Measurements from ENCODE around the gene ATP13A3. TPM values are rescaled to one million over a fixed set of nuclear protein-coding genes. Genes with fewer than 3 reads are reported as not detected.

Gene ATP13A3
- total RNA-seq, 1 donor from 2014 or later: 171 TPM

GRCh38 chr3:194397757-194398312, 89.0 kb downstream of the ATP13A3 start:
- Histone ChIP-seq H3K36me3 (ENCODE audit: control insufficient read depth, insufficient read depth, low read length) (no peaks in the 10 kb centered on the region), H3K27me3 (ENCODE audit: control insufficient read depth, insufficient read depth, low read length) (peaks cover 13% of the 10 kb centered on the region), H3K4me3 (ENCODE audit: low read depth, low read length) (no peak overlapping the region)
- TF ChIP-seq CTCF (IDR thresholded peaks at IDR 0.05; ENCODE audit: insufficient read depth, low read length, severe bottlenecking): no peak
- DNase-seq (ENCODE audit: low read depth) (peak; percentile 1), FAIRE-seq (no peak)

DNA sequence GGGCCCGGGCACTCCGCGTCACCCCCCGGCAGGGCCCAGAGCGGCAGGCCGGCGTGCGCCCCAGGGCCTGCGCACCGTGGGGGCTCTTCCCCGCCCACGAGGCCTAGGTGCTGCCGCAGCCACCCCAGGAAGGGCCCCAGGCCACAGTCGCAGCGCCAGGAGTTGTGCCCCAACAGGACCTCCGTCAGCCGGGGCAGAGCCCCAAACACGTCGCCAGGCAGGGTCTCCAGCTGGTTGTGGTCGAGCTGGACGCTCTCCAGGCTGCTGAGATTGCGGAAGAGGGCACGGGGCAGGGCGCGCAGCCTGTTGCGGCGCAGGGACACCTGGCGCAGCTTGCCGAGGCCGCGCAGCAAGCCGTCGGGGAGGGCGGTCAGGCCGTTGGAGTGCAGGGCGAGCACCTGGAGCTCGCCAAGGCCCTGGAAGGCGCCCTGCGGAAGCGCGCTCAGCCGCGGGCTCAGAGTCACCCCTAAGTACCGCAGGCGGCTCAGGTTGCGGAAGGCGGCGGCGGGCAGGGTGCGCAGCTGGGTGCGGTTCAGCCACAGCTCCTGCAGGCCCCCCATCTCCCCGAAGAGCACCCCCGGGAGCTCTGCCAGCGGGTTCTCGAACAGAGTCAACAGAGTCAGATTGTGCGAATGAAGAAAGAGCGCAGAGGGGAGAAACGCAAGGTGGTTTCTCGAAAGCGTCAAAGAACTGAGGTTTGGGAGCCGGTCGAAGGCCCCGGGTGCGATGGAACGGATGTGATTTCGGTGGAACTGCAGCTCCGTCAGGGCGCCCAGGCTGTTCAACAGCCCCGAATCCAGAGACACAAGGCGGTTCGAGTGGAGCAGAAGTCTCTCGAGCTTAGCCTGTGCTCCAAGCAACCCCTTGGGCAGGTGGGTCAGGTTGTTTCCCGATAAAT, 89.7 kb downstream of the ATP13A3 start:
- peak overlapping the region; percentile 3 for H3K4me3 ChIP-seq (ENCODE audit: low read depth, low read length)
- no peaks in the 10 kb centered on the region for H3K36me3 ChIP-seq (ENCODE audit: control insufficient read depth, insufficient read depth, low read length)
- H3K27me3 ChIP-seq (ENCODE audit: control insufficient read depth, insufficient read depth, low read length): peaks cover 13% of the 10 kb centered on the region
- DNase-seq (ENCODE audit: low read depth) (peak; percentile 31), FAIRE-seq (no peak)
- no peak for TF ChIP-seq CTCF (IDR thresholded peaks at IDR 0.05; ENCODE audit: insufficient read depth, low read length, severe bottlenecking)

DNA sequence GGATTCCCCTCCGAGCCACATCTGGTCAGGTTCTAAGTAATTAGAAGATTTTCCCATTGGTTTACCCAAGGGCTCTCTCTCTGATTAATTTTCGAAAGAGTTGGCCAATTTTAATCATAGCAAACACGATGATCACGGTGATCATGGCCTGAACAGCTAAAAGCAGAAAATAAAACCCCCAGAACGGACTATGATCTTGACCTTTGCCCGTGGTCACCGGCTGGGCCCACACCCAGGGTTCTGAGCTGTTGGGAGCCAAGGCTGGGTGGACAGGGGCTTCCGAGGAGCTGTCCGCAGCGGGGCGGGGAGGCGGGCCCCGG, 90.3 kb downstream of the ATP13A3 start:
- peaks cover 13% of the 10 kb centered on the region for H3K27me3 ChIP-seq (ENCODE audit: control insufficient read depth, insufficient read depth, low read length)
- no peaks in the 10 kb centered on the region for H3K36me3 ChIP-seq (ENCODE audit: control insufficient read depth, insufficient read depth, low read length)
- no peak overlapping the region for H3K4me3 ChIP-seq (ENCODE audit: low read depth, low read length)
- TF ChIP-seq CTCF (IDR thresholded peaks at IDR 0.05; ENCODE audit: insufficient read depth, low read length, severe bottlenecking): no peak
- no peak for FAIRE-seq
- no peak for DNase-seq (ENCODE audit: low read depth)

DNA sequence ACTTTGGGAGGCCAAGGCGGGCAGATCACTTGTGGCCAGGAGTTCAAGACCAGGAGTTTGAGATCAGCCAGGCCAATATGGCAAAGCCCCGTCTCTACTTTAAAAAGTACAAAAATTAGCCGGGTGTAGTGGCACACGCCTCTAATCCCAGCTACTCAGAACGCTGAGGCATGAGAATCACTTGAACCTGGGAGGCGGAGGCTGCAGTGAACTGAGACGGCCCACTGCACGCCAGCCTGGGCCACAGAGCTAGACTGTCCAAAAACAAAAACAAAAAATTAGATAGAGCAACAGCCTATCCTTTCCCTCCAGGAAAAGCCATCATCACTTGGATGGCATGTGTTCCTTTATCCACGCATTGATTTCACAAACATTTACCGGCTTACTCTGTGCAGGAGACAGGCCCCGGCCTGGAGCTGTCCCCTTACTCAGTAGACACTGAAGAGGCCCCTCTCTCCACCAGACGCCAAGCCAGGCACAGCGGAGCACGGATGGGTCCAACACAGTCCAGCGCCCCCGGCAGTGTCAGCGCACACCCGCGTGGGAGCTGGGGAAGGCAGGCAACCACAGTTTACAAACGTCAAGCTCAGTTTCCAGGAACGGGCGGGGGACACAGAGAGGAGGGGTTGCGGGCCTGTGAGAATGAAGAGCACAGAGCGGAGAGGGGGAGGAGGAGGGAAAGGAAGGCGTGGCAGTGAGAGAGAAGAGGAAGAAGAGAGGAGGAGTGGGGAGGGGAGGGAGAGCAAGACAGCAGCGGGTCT, 90.8 kb downstream of the ATP13A3 start:
- DNase-seq (ENCODE audit: low read depth): no peak

DNA sequence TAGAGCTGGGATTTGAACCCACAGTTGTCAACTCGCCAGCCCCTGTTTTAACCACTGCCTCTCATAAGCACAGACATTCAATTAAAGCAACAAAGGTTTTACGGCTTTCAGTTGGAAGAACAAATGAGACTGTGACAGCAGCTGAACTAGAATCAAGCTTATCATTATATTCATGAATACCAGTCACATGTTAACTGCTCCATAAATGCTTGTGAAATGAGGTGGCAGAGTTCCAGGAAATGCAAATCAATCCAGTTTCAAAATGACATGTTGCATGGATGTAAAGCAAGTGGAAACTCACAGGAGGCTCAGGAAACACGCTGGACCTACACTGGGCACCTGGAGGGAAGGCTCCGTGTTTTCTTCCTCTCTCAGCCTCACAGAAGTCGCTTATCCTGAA, 91.6 kb downstream of the ATP13A3 start:
- DNase-seq (ENCODE audit: low read depth) (peak; percentile 69), FAIRE-seq (peak; percentile 66)
- no peak for TF ChIP-seq CTCF (IDR thresholded peaks at IDR 0.05; ENCODE audit: insufficient read depth, low read length, severe bottlenecking)
- no peak overlapping the region for H3K4me3 ChIP-seq (ENCODE audit: low read depth, low read length)
- peaks cover 13% of the 10 kb centered on the region for H3K27me3 ChIP-seq (ENCODE audit: control insufficient read depth, insufficient read depth, low read length)
- H3K36me3 ChIP-seq (ENCODE audit: control insufficient read depth, insufficient read depth, low read length): no peaks in the 10 kb centered on the region

More for the DNA sequence above, 90.8 kb downstream of the ATP13A3 start:
- FAIRE-seq: no peak
- Histone ChIP-seq H3K27me3 (ENCODE audit: control insufficient read depth, insufficient read depth, low read length) (peaks cover 13% of the 10 kb centered on the region), H3K4me3 (ENCODE audit: low read depth, low read length) (no peak overlapping the region), H3K36me3 (ENCODE audit: control insufficient read depth, insufficient read depth, low read length) (no peaks in the 10 kb centered on the region)
- TF ChIP-seq CTCF (IDR thresholded peaks at IDR 0.05; ENCODE audit: insufficient read depth, low read length, severe bottlenecking): no peak
